Fibroblast of villous mesenchyme (primary cell): ENCODE results near the gene SREBF2. TPM values are rescaled to one million over a fixed set of nuclear protein-coding genes. Genes with fewer than 3 reads are reported as not detected.

ENCODE experiments used
- small RNA-seq: library from RNA; depleted of rRNA; stranded (forward); fragments of <200 nt; gene quantifications from one replicate; pipeline ENCODE3, GENCODE V24; 2012
- total RNA-seq: library from RNA; depleted of rRNA; stranded (reverse); fragments of >200 nt; gene quantifications from 2 replicates; pipeline ENCODE4 v1.2.3, GENCODE V29; 2012

SREBF2 gene
- total RNA-seq, 1 donor = 83.3 TPM

Small RNA genes within 50 kb of the gene (small RNA-seq; reads per million reads assigned to genes)
- 10.7 reads per million, percentile 90 among the genes with 10 or more reads in this experiment for gene MIR33A

Other genes with a start within 250 kb of the SREBF2 start
- 13.8 and 21.6 TPM in 2 replicates for gene PMM1, start 243.3 kb upstream of the SREBF2 start, total RNA-seq
- 23.5 and 27.6 TPM in 2 replicates for gene DESI1, start 212.1 kb upstream of the SREBF2 start, total RNA-seq
- 302 and 350 TPM in 2 replicates for gene XRCC6, start 211.8 kb upstream of the SREBF2 start, total RNA-seq
- gene SNU13, start 144.2 kb upstream of the SREBF2 start, total RNA-seq = 65.4 and 73.8 TPM in 2 replicates
- gene MEI1, start 133.6 kb upstream of the SREBF2 start, total RNA-seq = 1.3 and 2.2 TPM in 2 replicates
- 11.3 and 16.0 TPM in 2 replicates for gene CCDC134, start 32.4 kb upstream of the SREBF2 start, total RNA-seq
- not detected in 2 replicates for gene SHISA8, start 82.0 kb downstream of the SREBF2 start, total RNA-seq
- gene TNFRSF13C, start 93.7 kb downstream of the SREBF2 start, total RNA-seq = under 0.01 TPM in 2 replicates
- gene CENPM, start 114.0 kb downstream of the SREBF2 start, total RNA-seq = 14.2 and 21.6 TPM in 2 replicates
- gene SEPTIN3, start 136.3 kb downstream of the SREBF2 start, total RNA-seq = under 0.01 TPM in 2 replicates
- 0.32 and 0.43 TPM in 2 replicates for gene WBP2NL, start 165.7 kb downstream of the SREBF2 start, total RNA-seq
- 31.1 and 41.6 TPM in 2 replicates for gene NAGA, start 237.7 kb downstream of the SREBF2 start, total RNA-seq
- gene PHETA2, start 241.1 kb downstream of the SREBF2 start, total RNA-seq = 19.0 and 21.2 TPM in 2 replicates
- gene SMDT1, start 246.6 kb downstream of the SREBF2 start, total RNA-seq = 5.2 and 6.1 TPM in 2 replicates